SIG-M5 (cell line): ENCODE data around the gene PCDHGA3.
A peak's percentile ranks its signal among the peaks of the same experiment; 100 is the strongest.
"Not testable (repeated sequence)": the region's sequence is repeated elsewhere in the genome, so short reads cannot be mapped to it uniquely, and the experiment has no call there.

Experiments
- DNase-seq: peaks from one replicate; lab custom pipeline; 2025; lab: John Stamatoyannopoulos, UW

Gene PCDHGA3

GRCh38 chr5:141343242-141343952 is at the start of gene PCDHGA3:
PCDHGA3 (plus strand) TSS chr5:141343829; CDS start chr5:141344034, 205 bp downstream.
- no peak for DNase-seq

GRCh38 chr5:141298376-141298775 is 45.3 kb upstream of the PCDHGA3 start:
- no peak for DNase-seq

GRCh38 chr5:141303756-141304155 is 39.9 kb upstream of the PCDHGA3 start, which contains the start of gene SLC25A2:
SLC25A2 (minus strand) TSS chr5:141304049; CDS start chr5:141303865, 184 bp downstream.
- DNase-seq: no peak

GRCh38 chr5:141306630-141307029 is 37.0 kb upstream of the PCDHGA3 start:
- DNase-seq: no peak

- no peak for DNase-seq
Measured at GRCh38 chr5:141313711-141314110, 29.9 kb upstream of the PCDHGA3 start.

- not testable (repeated sequence) for DNase-seq
Measured at GRCh38 chr5:141316963-141317362, 26.7 kb upstream of the PCDHGA3 start.

GRCh38 chr5:141319202-141319601 is 24.4 kb upstream of the PCDHGA3 start:
- DNase-seq: no peak

GRCh38 chr5:141319699-141320098 is 23.9 kb upstream of the PCDHGA3 start:
- DNase-seq: no peak

- peak; percentile 32 for DNase-seq
Measured at GRCh38 chr5:141320225-141321169, 23.1 kb upstream of the PCDHGA3 start, which contains the start of gene TAF7. TAF7 (minus strand) TSS chr5:141320784; CDS start chr5:141320044, 740 bp downstream.

- DNase-seq: no peak
Measured at GRCh38 chr5:141322261-141322660, 21.4 kb upstream of the PCDHGA3 start.

- no peak for DNase-seq
Measured at GRCh38 chr5:141326088-141326854, 17.4 kb upstream of the PCDHGA3 start.

GRCh38 chr5:141328231-141328630 is 15.4 kb upstream of the PCDHGA3 start:
- no peak for DNase-seq

- DNase-seq: no peak
Measured at GRCh38 chr5:141330299-141331080, 13.1 kb upstream of the PCDHGA3 start, which contains the start of gene PCDHGA1. PCDHGA1 (plus strand) TSS chr5:141330514.

GRCh38 chr5:141332571-141332970 is 11.1 kb upstream of the PCDHGA3 start:
- DNase-seq: not testable (repeated sequence)

- DNase-seq: no peak
Measured at GRCh38 chr5:141338538-141339306, 4.9 kb upstream of the PCDHGA3 start, which contains the start of gene PCDHGA2. PCDHGA2 (plus strand) TSS chr5:141338760.

- not testable (repeated sequence) for DNase-seq
Measured at GRCh38 chr5:141340781-141341354, 2.8 kb upstream of the PCDHGA3 start.

- DNase-seq: no peak
Measured at GRCh38 chr5:141342773-141343172, 856 bp upstream of the PCDHGA3 start.

- DNase-seq: no peak
Measured at GRCh38 chr5:141343953-141344463, 379 bp downstream of the PCDHGA3 start.

- DNase-seq: no peak
Measured at GRCh38 chr5:141345327-141345726, 1.7 kb downstream of the PCDHGA3 start.

GRCh38 chr5:141346017-141346416 is 2.4 kb downstream of the PCDHGA3 start:
- not testable (repeated sequence) for DNase-seq
